Measurements from ENCODE around the gene SURF1. TPM values are rescaled to one million over a fixed set of nuclear protein-coding genes. Genes with fewer than 3 reads are reported as not detected.
"Not testable (repeated sequence)": the region's sequence is repeated elsewhere in the genome, so short reads cannot be mapped to it uniquely, and the experiment has no call there.

Gene SURF1, protein sequence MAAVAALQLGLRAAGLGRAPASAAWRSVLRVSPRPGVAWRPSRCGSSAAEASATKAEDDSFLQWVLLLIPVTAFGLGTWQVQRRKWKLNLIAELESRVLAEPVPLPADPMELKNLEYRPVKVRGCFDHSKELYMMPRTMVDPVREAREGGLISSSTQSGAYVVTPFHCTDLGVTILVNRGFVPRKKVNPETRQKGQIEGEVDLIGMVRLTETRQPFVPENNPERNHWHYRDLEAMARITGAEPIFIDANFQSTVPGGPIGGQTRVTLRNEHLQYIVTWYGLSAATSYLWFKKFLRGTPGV
- 46.4 and 57.8 TPM in 2 replicates for total RNA-seq (2014; rRNA removed; shearing (Covaris generic))

DNA sequence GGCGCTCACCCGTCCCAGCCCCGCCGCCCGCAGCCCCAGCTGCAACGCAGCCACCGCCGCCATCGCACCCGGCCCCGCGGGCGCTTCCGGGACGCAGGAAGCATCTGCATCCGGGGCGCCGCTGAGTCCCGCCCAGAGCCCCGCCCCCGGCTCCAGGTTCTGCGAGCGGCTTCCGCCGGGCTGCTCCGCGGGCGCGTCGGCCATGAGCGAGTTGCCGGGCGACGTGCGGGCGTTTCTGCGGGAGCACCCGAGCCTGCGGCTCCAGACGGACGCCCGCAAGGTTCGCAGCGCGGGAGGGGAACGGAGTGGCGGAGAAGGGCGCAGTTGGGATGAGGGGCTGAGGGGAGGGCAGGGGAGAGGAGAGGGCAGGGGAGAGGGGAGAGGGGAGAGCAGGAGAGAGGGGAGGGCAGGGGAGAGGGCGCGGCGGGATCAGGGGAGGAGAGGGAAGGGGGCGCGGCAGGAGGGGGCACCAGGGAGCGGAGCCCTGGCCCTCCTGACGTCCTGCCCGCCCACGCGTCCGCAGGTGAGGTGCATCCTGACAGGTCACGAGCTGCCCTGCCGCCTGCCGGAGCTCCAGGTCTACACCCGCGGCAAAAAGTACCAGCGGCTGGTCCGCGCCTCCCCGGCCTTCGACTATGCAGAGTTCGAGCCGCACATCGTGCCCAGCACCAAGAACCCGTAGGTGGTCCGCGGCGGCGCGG, at the start of gene SURF1, which contains the start of gene SURF2:
TSS of gene SURF1 (minus strand) at position 97 of the 701 bp plus-strand sequence. CDS start at position 63, 34 bp downstream.
TSS of gene SURF2 (plus strand) at position 160 of the 701 bp plus-strand sequence. CDS start at position 203, 43 bp downstream.
- peak; percentile 89 for DNase-seq (ENCODE audit: low read depth)

DNA sequence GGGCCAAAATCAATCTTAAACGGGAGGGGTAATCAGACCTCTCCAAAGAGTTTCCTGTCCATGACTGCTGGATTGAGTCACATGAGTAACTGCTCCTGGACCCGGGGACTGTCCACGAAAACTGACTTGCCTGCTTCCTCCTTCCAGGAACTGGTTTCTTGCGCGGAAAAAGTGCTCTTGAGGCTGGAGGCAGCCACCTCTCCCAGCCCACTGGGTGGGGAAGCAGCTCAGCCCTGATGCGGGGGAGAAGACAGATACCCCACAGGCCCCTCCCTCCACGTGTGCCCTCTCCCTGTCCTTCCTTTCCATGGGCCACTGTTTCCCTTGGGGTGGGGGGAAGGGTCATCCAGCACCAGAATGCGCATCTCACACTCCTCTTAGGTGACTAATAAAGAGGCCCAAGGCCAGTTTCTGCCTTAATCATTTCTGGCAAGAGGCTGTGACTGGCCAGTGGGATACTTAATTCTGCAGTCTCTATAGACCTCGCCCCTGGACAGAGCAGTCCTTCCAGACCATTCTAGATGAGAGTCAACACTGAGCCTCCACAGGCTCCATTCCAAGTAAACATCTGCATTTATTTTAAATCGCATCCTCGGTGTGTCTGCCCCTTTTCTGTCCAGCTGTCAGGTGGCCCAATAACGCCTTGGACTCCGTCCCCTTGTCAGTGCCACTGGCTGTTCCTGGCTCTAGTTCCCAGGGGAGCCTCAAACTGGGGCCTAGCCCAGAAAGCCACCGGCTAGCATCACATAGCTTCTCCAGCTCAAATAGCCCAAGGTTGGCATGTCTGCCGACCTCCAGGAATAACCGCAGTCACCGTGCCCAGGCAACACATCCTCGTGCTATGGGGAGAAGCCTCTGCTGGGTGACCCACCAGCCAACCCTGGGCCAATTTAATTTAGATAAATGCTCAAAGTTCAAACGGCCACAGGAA, 49.5 kb upstream of the SURF1 start:
- DNase-seq (ENCODE audit: low read depth) = no peak

DNA sequence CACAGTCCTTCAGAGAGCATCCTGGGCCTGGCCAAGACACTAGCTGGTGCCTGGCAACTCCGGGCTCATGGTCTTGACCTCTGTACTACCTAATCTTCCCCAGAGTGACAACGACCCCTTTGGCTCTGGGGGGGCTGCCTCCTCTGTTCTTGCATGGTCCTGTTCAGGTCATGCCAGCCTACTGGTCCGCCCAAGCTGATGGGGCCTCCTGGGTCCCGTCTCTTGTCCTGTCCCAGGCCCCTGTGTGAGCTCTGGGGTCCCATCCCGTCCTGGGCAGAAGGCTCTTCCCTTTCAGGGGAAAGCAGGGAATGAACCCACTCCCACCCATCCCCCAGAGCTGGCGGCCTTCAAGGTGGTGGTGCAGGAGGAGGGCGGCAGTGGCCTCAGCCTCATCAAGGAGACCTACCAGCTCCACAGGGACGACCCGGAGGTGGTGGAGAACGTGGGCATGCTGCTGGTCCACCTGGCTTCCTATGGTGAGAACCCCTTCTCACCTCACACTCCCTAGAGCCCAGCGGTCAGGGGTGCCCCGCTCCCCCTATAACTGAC, 48.2 kb upstream of the SURF1 start:
- no peak for DNase-seq (ENCODE audit: low read depth)

GRCh38 chr9:133403766-133404453, 47.6 kb upstream of the SURF1 start:
- DNase-seq (ENCODE audit: low read depth) = peak; percentile 49

GRCh38 chr9:133402689-133403088, 46.4 kb upstream of the SURF1 start:
- DNase-seq (ENCODE audit: low read depth) = no peak

DNA sequence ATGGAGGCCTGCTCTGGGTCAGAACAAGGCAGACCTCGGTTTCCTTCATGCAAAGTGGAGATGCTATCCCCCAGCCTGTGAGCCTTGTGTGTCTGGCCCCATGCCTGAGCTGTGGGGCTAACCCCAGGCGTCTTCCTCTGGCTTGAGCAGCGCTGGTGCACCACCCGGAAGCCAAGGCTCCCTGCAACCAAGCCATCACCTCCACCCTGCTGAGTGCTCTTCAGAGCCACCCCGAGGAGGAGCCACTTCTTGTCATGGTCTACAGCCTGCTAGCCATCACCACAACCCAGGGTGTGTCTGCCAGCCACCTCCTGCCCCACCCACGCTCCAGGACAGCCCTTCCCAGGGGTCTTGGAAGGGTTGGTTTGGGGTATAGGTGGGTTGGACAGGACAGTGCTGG, 45.3 kb upstream of the SURF1 start:
- no peak for DNase-seq (ENCODE audit: low read depth)

DNA sequence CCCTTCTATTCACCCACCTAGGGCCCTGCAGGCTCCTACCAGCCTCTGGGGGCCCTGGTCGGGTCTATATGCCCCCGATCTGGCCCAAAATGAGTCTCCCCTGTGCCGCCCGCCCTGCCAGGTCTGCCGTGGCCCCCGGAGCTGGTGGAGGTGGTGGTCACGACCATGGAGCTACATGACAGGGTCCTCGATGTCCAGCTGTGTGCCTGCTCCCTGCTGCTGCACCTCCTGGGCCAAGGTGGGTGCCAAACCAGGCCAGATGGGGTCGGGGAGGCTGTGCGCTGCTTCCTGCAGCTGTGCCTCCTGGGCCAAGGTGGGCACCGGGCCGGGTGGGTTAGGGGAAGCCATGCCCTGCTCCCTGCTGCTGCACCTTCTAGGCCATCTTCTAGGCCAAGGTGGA, 44.0 kb upstream of the SURF1 start:
- DNase-seq (ENCODE audit: low read depth) = no peak

DNA sequence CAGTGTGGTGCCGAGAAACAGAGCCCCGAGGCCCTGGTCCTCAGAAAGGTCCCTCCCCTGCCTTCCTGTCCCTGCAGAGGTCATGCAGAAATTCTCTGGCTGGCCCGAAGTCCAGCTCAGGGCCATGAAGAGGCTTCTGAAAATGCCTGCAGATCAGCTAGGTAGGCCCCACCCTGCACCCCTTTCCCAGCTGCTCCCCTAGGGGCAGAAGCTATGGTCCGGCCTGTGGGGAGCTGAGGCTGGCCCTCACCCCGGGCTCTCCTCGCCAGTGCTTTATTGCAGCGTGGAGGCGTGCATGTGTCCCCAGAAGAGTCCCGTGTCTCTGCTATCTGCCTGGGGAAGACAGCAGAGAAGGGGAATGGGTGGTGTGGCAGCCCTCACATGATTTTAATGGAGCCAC, 41.6 kb upstream of the SURF1 start:
- no peak for DNase-seq (ENCODE audit: low read depth)

GRCh38 chr9:133397370-133397769, 41.1 kb upstream of the SURF1 start:
- DNase-seq (ENCODE audit: low read depth) = no peak

DNA sequence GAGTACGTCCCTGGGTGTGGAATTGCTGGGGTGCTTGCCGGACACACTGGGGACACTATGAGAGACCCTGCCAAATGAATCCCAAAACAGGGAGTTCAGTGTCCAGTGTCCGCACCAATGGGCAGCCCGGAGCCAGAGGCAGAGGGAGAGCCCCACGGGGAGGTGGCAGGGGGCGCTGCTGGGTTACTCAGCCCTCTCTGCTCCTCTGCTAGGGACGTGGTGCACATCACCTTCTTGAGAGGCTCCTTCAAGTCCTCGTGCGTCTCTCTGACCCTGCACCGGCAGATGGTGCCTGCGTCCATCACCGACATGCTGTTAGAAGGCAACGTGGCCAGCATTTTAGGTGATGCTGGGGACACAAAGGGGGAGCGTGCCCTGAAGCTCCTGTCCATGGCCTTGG, 40.7 kb upstream of the SURF1 start:
- peak; percentile 50 for DNase-seq (ENCODE audit: low read depth)

DNA sequence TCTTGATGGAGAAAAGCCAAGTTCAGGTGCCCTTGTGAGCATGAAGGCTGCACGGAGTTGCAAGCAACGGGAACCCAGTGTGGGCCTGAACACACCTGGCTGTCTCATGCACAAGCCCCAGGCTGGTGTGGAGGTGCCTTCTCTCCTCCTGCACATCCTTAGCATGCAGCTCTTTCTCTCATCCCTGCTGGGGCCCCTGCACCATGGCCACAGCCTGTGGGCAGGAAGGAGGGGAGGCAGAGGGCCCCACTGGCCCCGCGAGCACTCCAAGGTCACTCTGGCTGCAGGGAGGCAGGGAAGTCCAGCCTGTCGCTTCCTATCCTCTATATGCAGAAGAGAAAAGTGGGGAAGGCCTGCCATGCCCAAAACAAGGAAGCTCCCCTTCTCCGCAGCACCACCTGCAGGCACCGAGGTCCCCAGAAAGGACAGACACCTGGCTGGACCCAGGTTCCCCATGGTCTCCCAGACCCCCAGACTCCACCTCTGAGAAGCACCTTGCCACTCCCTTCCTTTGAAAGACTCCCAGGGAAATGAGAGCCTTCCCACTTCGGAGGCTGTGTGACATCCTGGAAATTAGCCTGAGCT, 38.5 kb upstream of the SURF1 start:
- no peak for DNase-seq (ENCODE audit: low read depth)

- no peak for DNase-seq (ENCODE audit: low read depth)
These were observed 37.1 kb upstream of the SURF1 start for GRCh38 chr9:133393399-133393798.

DNA sequence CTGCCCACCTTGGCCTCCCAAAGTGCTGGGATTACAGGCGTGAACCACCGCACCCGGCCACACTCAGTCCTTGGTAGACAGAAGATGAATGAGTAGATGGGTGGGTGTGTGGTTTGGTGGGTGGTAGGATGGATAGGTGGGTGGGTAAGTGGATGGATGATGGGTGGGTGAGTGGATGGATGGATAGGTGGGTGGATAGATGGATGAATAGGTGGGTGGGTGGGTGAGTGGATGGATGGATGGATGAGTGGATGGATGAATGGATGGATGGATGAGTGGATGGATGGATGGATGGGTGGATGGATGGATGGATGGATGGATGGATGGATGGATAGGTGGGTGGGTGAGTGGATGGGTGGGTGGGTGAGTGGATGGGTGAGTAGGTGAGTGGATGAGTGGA, 36.0 kb upstream of the SURF1 start:
- not testable (repeated sequence) for DNase-seq (ENCODE audit: low read depth)

- DNase-seq (ENCODE audit: low read depth) = not testable (repeated sequence)
These were observed 35.2 kb upstream of the SURF1 start for GRCh38 chr9:133391449-133391848.

- DNase-seq (ENCODE audit: low read depth) = no peak
These were observed 34.4 kb upstream of the SURF1 start for GRCh38 chr9:133390713-133391112.

DNA sequence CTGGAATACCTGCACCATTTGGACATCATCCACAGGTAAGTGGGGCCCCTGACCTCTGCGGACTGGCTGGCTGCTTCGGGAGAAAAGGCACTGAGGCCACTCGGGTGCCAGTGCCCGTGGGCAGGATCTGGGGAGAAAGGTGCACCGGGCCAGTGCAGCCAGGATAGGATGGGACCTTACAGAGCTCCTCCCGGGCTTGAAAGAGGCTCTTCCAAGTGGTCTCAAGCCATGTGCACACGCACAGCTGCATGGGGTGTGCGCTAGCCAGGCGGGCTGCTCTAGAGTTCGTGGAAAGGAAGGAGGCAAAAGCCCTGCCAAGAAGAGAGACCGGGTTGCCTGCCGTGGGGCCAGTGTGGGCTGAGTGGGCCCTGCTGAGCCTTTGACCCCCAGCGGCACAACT, 33.3 kb upstream of the SURF1 start:
- no peak for DNase-seq (ENCODE audit: low read depth)

DNA sequence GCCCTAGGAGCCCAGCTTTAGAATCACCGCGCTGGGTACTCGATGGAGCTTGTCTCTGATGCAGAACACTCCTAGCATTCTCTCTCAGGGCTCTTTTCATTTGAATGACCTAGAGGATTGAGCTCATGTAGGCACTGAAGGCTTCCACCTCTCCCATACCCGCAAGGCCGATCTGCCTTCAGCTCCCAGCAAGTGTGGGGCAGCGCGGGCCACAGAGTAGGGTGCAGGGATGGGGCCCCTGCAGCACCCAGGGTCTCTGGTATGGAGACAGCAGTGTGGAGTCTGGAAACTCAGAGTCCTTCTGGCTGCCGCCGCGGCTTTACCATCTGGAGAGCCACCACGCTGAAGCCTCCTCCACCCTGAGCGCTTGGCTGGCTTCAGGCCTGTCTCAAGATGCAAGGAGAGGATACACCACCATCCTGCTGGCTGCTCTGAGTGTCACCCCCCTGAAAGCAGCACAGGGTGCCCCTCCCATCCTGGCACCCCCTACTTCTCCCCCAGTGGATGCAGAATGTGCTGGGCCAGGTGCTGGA, 32.8 kb upstream of the SURF1 start:
- DNase-seq (ENCODE audit: low read depth) = no peak

DNA sequence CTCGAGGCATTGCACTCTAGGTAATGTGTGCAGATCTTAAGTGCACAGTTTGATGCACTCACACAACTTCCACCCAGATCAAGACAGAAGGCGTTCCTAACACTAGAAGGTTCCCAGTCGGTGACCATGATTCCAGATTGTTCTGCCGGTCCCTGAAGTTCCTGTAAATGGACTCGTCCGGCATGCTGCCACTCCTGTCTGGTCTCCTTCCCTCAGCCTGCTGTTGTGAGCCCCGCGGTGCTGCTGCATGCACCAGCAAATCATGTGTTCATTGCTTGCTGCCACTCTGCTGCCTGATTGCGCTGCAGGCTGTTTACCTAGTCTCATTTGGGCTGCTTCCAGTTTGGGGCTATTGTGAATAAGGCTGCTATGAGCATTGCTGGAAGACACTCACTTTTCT, 31.4 kb upstream of the SURF1 start:
- DNase-seq (ENCODE audit: low read depth) = no peak

GRCh38 chr9:133386338-133386737, 30.1 kb upstream of the SURF1 start:
- DNase-seq (ENCODE audit: low read depth) = no peak

- DNase-seq (ENCODE audit: low read depth) = no peak
These were observed 29.2 kb upstream of the SURF1 start for GRCh38 chr9:133385452-133385851.

Measured in Daoy (cell line).